K562 (cell line): ENCODE measurements around the gene CCR9. TPM values are rescaled to one million over a fixed set of nuclear protein-coding genes. Genes with fewer than 3 reads are reported as not detected.
A peak's percentile ranks its signal among the peaks of the same experiment; 100 is the strongest.

Experiments used
- ATAC-seq: fragments of 200-7000 bp; cut with Tn5 transposase; 3 replicates; pipeline ENCODE4 v1.9.1; 2020; ENCODE audit warnings: moderate library complexity
- BruUV-seq: library from RNA; stranded (reverse); fragments of 400-500 nt; replicated peaks from 2 replicates; lab custom pipeline; 2021; lab: Mats Ljungman, UMichigan
- CTCF ChIA-PET: fragments of 300-600 bp; formaldehyde crosslinking; extraction: SDS; loops from one replicate; lab custom pipeline; 2021; ENCODE audit warnings: low intra/inter-chr PET ratio; lab: Yijun Ruan, JAX
- POLR2A ChIA-PET: fragments of 300-600, 350-650 bp; sonication (Branson Sonifier 250); formaldehyde crosslinking; extraction: SDS; loops from one replicate; lab custom pipeline; 2021; ENCODE audit warnings: antibody characterized with exemption, inconsistent platforms; lab: Yijun Ruan, JAX
- DNase-seq, 4 experiments: peaks; one replicate each; pipeline versions ENCODE4 v3.0.0 to v3.0.0-alpha.2; 2011 to 2018; ENCODE audit warnings: low spot score in 3 of 4, mixed read lengths in 3 of 4; ENCODE audit errors: extremely low read depth in 1 of 4
- FAIRE-seq: peaks from 2 replicates; lab custom pipeline; 2011; peaks lifted over from hg19 to GRCh38; lab: Jason Lieb, UNC
- H2AFZ ChIP-seq: 2 replicates; pipeline ENCODE4 v1.6.0; 2011; ENCODE audit warnings: low read depth, low read length, control low read depth, inconsistent platforms
- H3K27ac ChIP-seq: fragments of 200-600 bp; 3 replicates; pipeline ENCODE4 v1.8.0; 2011; ENCODE audit warnings: low read depth, mild to moderate bottlenecking, control low read depth, inconsistent platforms, low read length, moderate library complexity, mixed read lengths; ENCODE audit errors: extremely low read depth
- H3K27me3 ChIP-seq, 2 experiments: fragments of 300-600 bp in 1 of 2; 2 replicates in 1 of 2; 3 replicates in 1 of 2; pipeline versions ENCODE4 v1.6.0 to v1.8.0; 2011; ENCODE audit warnings: inconsistent platforms in 2 of 2, low read length in 2 of 2, mild to moderate bottlenecking in 1 of 2, mixed read lengths in 1 of 2, moderate library complexity in 1 of 2; ENCODE audit not compliant: control insufficient read depth in 2 of 2, insufficient read depth in 2 of 2
- H3K36me3 ChIP-seq: fragments of 300-600 bp; 3 replicates; pipeline ENCODE4 v1.8.0; 2011; ENCODE audit warnings: mild to moderate bottlenecking, low read length, inconsistent platforms; ENCODE audit not compliant: control insufficient read depth, insufficient read depth
- H3K4me1 ChIP-seq, 2 experiments: fragments of 200-600 bp in 1 of 2; replicated peaks in 1 of 2; 2 replicates in 1 of 2; 3 replicates in 1 of 2; pipeline versions ENCODE4 v1.5.1 to v1.8.0; 2011; ENCODE audit warnings: inconsistent platforms in 2 of 2, low read length in 2 of 2, mild to moderate bottlenecking in 1 of 2, mixed read lengths in 1 of 2, moderate library complexity in 1 of 2; ENCODE audit not compliant: control insufficient read depth in 2 of 2, insufficient read depth in 2 of 2
- H3K4me2 ChIP-seq: 2 replicates; pipeline ENCODE4 v1.6.1; 2011; ENCODE audit warnings: low read length, control low read depth, inconsistent platforms, mixed read lengths; ENCODE audit not compliant: insufficient read depth
- H3K4me3 ChIP-seq: fragments of 200-600 bp; sonication (generic), shearing (Covaris generic); 2 replicates; pipeline ENCODE4 v1.5.1; 2016; ENCODE audit warnings: control low read depth, inconsistent platforms
- H3K79me2 ChIP-seq: fragments of 200-600 bp; 3 replicates; pipeline ENCODE4 v1.8.0; 2011; ENCODE audit warnings: low read length, inconsistent platforms; ENCODE audit not compliant: control insufficient read depth, insufficient read depth
- H3K9ac ChIP-seq, 2 experiments: 2 replicates each; pipeline versions ENCODE4 v1.6.0 to v1.6.1; 2011; ENCODE audit warnings: low read depth in 2 of 2, low read length in 2 of 2, control low read depth in 1 of 2, inconsistent platforms in 1 of 2, mild to moderate bottlenecking in 1 of 2, mixed read lengths in 1 of 2; ENCODE audit not compliant: insufficient read depth in 1 of 2
- H3K9me1 ChIP-seq: one replicate; pipeline ENCODE4 v1.6.0; 2011; ENCODE audit warnings: inconsistent platforms, mild to moderate bottlenecking, low read length, moderate library complexity; ENCODE audit not compliant: control insufficient read depth, insufficient read depth
- H3K9me3 ChIP-seq: replicated peaks from 2 replicates; pipeline ENCODE4 v1.5.1; 2011; ENCODE audit warnings: low read depth, low read length, inconsistent platforms; ENCODE audit not compliant: control insufficient read depth, insufficient read depth
- H4K20me1 ChIP-seq: replicated peaks from 2 replicates; pipeline ENCODE4 v1.6.1; 2011; ENCODE audit warnings: low read length, inconsistent platforms, mixed read lengths; ENCODE audit not compliant: control insufficient read depth, insufficient read depth
- BCOR ChIP-seq: fragments of 450-650 bp; IDR thresholded peaks from 2 replicates; pipeline ENCODE4 v1.6.1; 2016
- POLR2G ChIP-seq: fragments of 200-400 bp; formaldehyde crosslinking; IDR thresholded peaks from 2 replicates; pipeline ENCODE4 v1.6.1; 2017; ENCODE audit warnings: low read depth, mild to moderate bottlenecking, antibody characterized with exemption, low read length, moderate library complexity
- SPI1 ChIP-seq: IDR thresholded peaks from 2 replicates; pipeline ENCODE4 v1.6.1; 2011; ENCODE audit warnings: low read depth, low read length, control low read depth, borderline replicate concordance
- ZNF282 ChIP-seq: sonication (generic); formaldehyde crosslinking; IDR thresholded peaks from 2 replicates; pipeline ENCODE4 v1.8.1; 2023; ENCODE audit warnings: missing genetic modification reagents
- ZNF707 ChIP-seq: fragments of 250-450 bp; sonication (Bioruptor Pico); conservative IDR thresholded peaks from 2 replicates; pipeline ENCODE4 v1.8.0; 2022; ENCODE audit warnings: inconsistent platforms, mild to moderate bottlenecking, moderate library complexity
- WGBS: fragments of 100-300 bp; shearing (Covaris generic); methylation state at CpG from one replicate; pipeline ENCODE4 v1.1.6; 2016; ENCODE audit warnings: low coverage, mixed read lengths; ENCODE audit not compliant: insufficient coverage; ENCODE audit errors: missing lambda C conversion rate; 5-methylcytosine and 5-hydroxymethylcytosine counted together
- in situ Hi-C: fragments of 300-500 bp; cut with MboI; formaldehyde crosslinking; loops from 4 replicates; pipeline ENCODE4 v1.15.0; 2018; ENCODE audit warnings: inconsistent platforms, mixed read lengths
- intact Hi-C: fragments of 100-400 bp; cut with micrococcal nuclease; formaldehyde crosslinking; loops from 2 replicates; pipeline ENCODE4 v1.14.2; 2022
- polyA plus RNA-seq, 8 experiments: library from polyadenylated mRNA; depleted of rRNA in 4 of 8; stranded (reverse) in 5 of 8; unstranded in 3 of 8; fragments of >200 nt; fragmentation: Nextera tagmentation in 2 of 8; fragmentation: Illumina TruSeq in 1 of 8; extraction: Ambion mirVana in 2 of 8; extraction: Trizol in 1 of 8; gene quantifications; 2 replicates each; pipeline versions ENCODE4 v1.2.1 to v1.2.3, GENCODE V29; 2011 to 2014; ENCODE audit warnings: inconsistent platforms in 1 of 8, missing spikeins in 1 of 8
- total RNA-seq, 7 experiments: library from RNA; depleted of rRNA in 6 of 7; stranded (reverse); fragments of >200 nt in 6 of 7; fragmentation: Illumina TruSeq in 2 of 7; extraction: Trizol in 2 of 7; gene quantifications; 2 replicates each; pipeline versions ENCODE4 v1.2.1 to v1.2.3, GENCODE V29; 2011 to 2021; ENCODE audit warnings: low replicate concordance in 1 of 7
- TF ChIP-seq, protein P1 (sequence below): fragments of 250-450 bp; sonication (Bioruptor Pico); IDR thresholded peaks from 2 replicates; pipeline ENCODE4 v1.8.0; 2021; ENCODE audit warnings: borderline replicate concordance, mild to moderate bottlenecking, moderate library complexity; ENCODE audit not compliant: poor library complexity, severe bottlenecking

Gene CCR9
- total and polyA plus RNA-seq, 9 of the 15 experiments (the other 6 are each of a cell fraction or from before 2014, with no cell fraction given): not detected

DNA sequence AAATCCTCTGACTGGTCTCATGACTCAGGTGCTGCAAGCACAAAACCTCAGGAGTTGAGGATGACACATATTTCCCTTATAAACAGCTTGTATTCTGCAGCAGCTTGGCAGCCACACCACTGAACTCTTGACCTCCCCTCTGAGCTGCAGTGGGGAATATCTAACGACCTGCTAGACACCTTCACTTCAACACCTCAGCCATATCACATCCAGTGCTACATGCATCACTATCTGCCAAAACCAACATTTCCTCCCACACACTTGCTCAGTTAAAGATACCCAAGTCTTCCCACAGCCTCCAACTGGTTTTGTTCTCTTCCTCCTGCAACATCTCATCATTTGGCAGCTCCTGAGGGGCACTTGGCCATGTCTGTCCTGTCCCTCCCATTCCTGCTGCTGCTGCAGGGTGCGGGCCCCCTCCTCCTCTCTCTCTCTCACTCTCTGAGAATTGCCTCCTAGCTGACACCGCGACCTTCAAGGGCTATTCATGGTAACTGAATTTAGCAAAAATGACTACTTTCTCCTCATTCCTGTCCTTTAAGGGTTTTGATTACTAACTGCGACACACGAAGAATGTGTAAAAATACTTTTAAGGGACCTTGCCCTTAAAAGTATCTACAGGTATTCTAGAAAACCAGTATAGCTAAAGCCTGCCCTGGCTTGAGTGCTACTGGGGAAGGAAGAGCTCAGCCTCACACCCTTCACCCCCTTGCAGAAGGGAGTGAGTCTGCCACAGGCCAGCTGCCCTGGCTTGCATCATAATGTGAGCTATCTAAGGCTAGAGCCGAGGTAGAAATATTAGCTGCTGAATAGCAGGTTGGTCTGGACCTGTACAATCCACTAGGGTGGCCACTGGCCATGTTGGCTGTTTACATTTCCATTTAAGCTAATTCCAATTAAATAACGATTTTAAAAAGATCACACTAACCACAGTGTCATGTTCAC, 5.0 kb upstream of the CCR9 start (continued):
- TF ChIP-seq ZNF707 (CRISPR knock-in tag) (no peak), ZNF282 (no peak), BCOR (peak; percentile 62; the same call in 1 of the 2 replicates)
- TF ChIP-seq, protein P1, sequence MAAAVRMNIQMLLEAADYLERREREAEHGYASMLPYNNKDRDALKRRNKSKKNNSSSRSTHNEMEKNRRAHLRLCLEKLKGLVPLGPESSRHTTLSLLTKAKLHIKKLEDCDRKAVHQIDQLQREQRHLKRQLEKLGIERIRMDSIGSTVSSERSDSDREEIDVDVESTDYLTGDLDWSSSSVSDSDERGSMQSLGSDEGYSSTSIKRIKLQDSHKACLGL: no peak

DNA sequence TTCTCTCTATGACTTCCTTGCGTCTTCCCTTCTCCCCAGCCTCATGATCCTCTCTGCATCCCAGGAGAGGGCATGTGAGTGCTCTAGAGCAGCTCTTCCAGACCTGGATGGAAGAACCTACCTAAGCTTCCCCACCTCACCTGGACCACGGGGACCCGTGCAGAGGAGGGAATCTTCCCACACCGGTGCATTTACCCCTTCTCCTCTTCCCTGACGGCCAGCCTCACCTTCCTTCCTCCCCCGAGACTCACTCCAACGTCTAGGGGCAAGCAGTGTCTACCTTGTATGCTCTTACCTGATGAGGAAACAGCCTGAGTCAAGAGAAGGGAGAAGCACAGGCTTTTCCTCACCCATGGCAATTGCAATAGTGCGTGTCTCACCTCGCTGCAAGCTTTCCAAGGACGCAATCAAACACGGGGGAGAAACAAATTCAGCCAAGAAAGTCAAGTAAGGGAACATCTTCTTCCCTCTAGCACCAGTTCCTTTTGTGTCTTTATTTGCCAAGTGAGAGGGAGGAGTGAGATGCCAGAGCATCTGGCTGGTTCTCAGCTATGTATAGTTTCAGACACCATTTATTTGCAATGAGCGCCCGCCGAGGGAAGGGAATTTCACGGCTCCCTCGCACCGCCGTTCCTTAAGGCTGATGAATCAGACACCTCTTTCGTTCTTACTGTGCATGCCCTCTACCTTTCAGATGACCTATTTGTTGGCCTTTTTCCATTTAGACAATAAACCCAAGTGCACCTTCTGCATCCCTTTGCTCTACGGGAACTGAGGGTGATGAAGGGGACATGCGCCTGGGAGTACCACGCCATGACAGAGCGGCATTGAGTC, 1.8 kb upstream of the CCR9 start:
- ChIA-PET CTCF (no interaction called here), POLR2A (interaction anchor here (0.6 to 1.2 kb wide), 2 partner anchors 26 to 305 kb away, joined by 3 read pairs; no protein-coding TSS in a partner anchor)
- no TSS peak for BruUV-seq
- Histone ChIP-seq H3K9ac (no peak overlapping the region), H4K20me1 (no peaks in the 10 kb centered on the region), H3K9me1 (no peaks in the 10 kb centered on the region), H2AFZ (peak overlapping the region; percentile 30), H3K9me3 (no peaks in the 10 kb centered on the region), H3K27ac (no peak overlapping the region), H3K4me2 (peak overlapping the region; percentile 33; the same call in 1 of the 2 replicates), H3K27me3 (peaks cover 4 to 23% of the 10 kb centered on the region in 2 experiments; a peak in 3 of 5 replicates), H3K79me2 (no peaks in the 10 kb centered on the region), H3K4me3 (no peak overlapping the region), H3K36me3 (no peaks in the 10 kb centered on the region), H3K4me1 (peaks cover 19% of the 10 kb centered on the region in 2 experiments; a peak in 4 of 5 replicates)
- WGBS: 32% methylated on average over 23 of the region's 23 CpGs
- DNase-seq: no peak
- intact Hi-C loops (no loop called here), in situ Hi-C loops (no loop called here)
- FAIRE-seq: no peak
- peak; percentile 13; the same call in 1 of the 2 replicates for TF ChIP-seq SPI1
- no peak for TF ChIP-seq POLR2G
- ATAC-seq: no peak
